ENCODE measurements around the gene MUC5AC. TPM values are rescaled to one million over a fixed set of nuclear protein-coding genes. Genes with fewer than 3 reads are reported as not detected.

The MUC5AC gene
- total RNA-seq, 4 donors from 2014 or later: not detected

- peak; percentile 4 for DNase-seq
Observed at GRCh38 chr11:1195682-1196515, 38.1 kb downstream of the MUC5AC start.

GRCh38 chr11:1196516-1197391 is 39.0 kb downstream of the MUC5AC start:
- no peak for DNase-seq
- 76% methylated on average over 21 of the region's 28 CpGs; no CpG with 5 or more reads in 1 of the 2 donors for WGBS, 2 donors (ENCODE audit: low coverage in 1 of 2)
- no peaks in the 10 kb centered on the region for H3K9me3 ChIP-seq
- H3K27me3 ChIP-seq: peaks cover 52% of the 10 kb centered on the region
- TF ChIP-seq POLR2A (IDR thresholded peaks at IDR 0.05) (no peak), POLR2AphosphoS5 (IDR thresholded peaks at IDR 0.05) (no peak), CTCF (IDR thresholded peaks at IDR 0.05) (no peak), EP300 (IDR thresholded peaks at IDR 0.05; ENCODE audit: low read depth) (no peak)
- H3K27ac ChIP-seq: no peak overlapping the region
- H3K4me1 ChIP-seq: peaks cover 0 to 13% (median 10%) of the 10 kb centered on the region in 4 donors
- in situ Hi-C loops (cut with MboI; ENCODE audit: low pct_ligation_motif_present in 1 of 4, low pct_unique_long_range_greater_than_20kb in 1 of 4, low sequenced_read_pairs in 3 of 4) (no loop called here), intact Hi-C loops (cut with DNase I; ENCODE audit: low total_unique reads) (no loop called here)
- H3K4me3 ChIP-seq: no peak overlapping the region
- H3K36me3 ChIP-seq: no peaks in the 10 kb centered on the region

More at GRCh38 chr11:1195682-1196515, 38.1 kb downstream of the MUC5AC start:
- no peak overlapping the region for H3K4me3 ChIP-seq
- in situ Hi-C loops (cut with MboI; ENCODE audit: low pct_ligation_motif_present in 1 of 4, low pct_unique_long_range_greater_than_20kb in 1 of 4, low sequenced_read_pairs in 3 of 4): no loop called here
- peaks cover 49% of the 10 kb centered on the region for H3K27me3 ChIP-seq
- H3K36me3 ChIP-seq: no peaks in the 10 kb centered on the region
- intact Hi-C loops (cut with DNase I; ENCODE audit: low total_unique reads): no loop called here
- 91% methylated on average over 26 of the region's 41 CpGs; no CpG with 5 or more reads in 1 of the 2 donors for WGBS, 2 donors (ENCODE audit: low coverage in 1 of 2)
- peaks cover 0 to 13% (median 10%) of the 10 kb centered on the region in 4 donors for H3K4me1 ChIP-seq
- no peak overlapping the region for H3K27ac ChIP-seq
- no peak for TF ChIP-seq EP300 (IDR thresholded peaks at IDR 0.05; ENCODE audit: low read depth)
- TF ChIP-seq POLR2AphosphoS5 (IDR thresholded peaks at IDR 0.05): no peak
- no peak for TF ChIP-seq POLR2A (IDR thresholded peaks at IDR 0.05)
- TF ChIP-seq CTCF (IDR thresholded peaks at IDR 0.05): no peak
- no peaks in the 10 kb centered on the region for H3K9me3 ChIP-seq

GRCh38 chr11:1197431-1197885 is 39.7 kb downstream of the MUC5AC start:
- peak; percentile 5 for DNase-seq
- no peak overlapping the region for H3K27ac ChIP-seq
- no peaks in the 10 kb centered on the region for H3K9me3 ChIP-seq
- no peak overlapping the region for H3K4me3 ChIP-seq
- in situ Hi-C loops (cut with MboI; ENCODE audit: low pct_ligation_motif_present in 1 of 4, low pct_unique_long_range_greater_than_20kb in 1 of 4, low sequenced_read_pairs in 3 of 4): no loop called here
- 91% methylated on average over 27 of the region's 29 CpGs; no CpG with 5 or more reads in 1 of the 2 donors for WGBS, 2 donors (ENCODE audit: low coverage in 1 of 2)
- peaks cover 0 to 13% (median 10%) of the 10 kb centered on the region in 4 donors for H3K4me1 ChIP-seq
- H3K27me3 ChIP-seq: peaks cover 52% of the 10 kb centered on the region
- TF ChIP-seq POLR2AphosphoS5 (IDR thresholded peaks at IDR 0.05) (no peak), CTCF (IDR thresholded peaks at IDR 0.05) (no peak), POLR2A (IDR thresholded peaks at IDR 0.05) (no peak), EP300 (IDR thresholded peaks at IDR 0.05; ENCODE audit: low read depth) (no peak)
- no peaks in the 10 kb centered on the region for H3K36me3 ChIP-seq
- intact Hi-C loops (cut with DNase I; ENCODE audit: low total_unique reads): no loop called here

Measured in transverse colon (tissue), 4 donors.